ENCODE data around the gene TOP2A.

Gene TOP2A

GRCh38 chr17:40463122-40463550 is 45.4 kb upstream of the TOP2A start:
- TF ChIP-seq, protein P1, sequence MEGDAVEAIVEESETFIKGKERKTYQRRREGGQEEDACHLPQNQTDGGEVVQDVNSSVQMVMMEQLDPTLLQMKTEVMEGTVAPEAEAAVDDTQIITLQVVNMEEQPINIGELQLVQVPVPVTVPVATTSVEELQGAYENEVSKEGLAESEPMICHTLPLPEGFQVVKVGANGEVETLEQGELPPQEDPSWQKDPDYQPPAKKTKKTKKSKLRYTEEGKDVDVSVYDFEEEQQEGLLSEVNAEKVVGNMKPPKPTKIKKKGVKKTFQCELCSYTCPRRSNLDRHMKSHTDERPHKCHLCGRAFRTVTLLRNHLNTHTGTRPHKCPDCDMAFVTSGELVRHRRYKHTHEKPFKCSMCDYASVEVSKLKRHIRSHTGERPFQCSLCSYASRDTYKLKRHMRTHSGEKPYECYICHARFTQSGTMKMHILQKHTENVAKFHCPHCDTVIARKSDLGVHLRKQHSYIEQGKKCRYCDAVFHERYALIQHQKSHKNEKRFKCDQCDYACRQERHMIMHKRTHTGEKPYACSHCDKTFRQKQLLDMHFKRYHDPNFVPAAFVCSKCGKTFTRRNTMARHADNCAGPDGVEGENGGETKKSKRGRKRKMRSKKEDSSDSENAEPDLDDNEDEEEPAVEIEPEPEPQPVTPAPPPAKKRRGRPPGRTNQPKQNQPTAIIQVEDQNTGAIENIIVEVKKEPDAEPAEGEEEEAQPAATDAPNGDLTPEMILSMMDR (IDR thresholded peaks at IDR 0.05; ENCODE audit: low read depth, low read length, missing control alignments), result no peak
- no peak for DNase-seq
- in situ Hi-C loops (cut with HindIII; ENCODE audit: low pct_ligation_motif_present, low sequenced_read_pairs), result no loop called here
- H3K27me3 ChIP-seq (replicated peaks), result no peaks in the 10 kb centered on the region
- H3K4me3 ChIP-seq (ENCODE audit: low read depth, low read length), result no peak overlapping the region
- H3K36me3 ChIP-seq (replicated peaks), result peaks cover 15% of the 10 kb centered on the region
- no peak overlapping the region for H3K27ac ChIP-seq

DNA sequence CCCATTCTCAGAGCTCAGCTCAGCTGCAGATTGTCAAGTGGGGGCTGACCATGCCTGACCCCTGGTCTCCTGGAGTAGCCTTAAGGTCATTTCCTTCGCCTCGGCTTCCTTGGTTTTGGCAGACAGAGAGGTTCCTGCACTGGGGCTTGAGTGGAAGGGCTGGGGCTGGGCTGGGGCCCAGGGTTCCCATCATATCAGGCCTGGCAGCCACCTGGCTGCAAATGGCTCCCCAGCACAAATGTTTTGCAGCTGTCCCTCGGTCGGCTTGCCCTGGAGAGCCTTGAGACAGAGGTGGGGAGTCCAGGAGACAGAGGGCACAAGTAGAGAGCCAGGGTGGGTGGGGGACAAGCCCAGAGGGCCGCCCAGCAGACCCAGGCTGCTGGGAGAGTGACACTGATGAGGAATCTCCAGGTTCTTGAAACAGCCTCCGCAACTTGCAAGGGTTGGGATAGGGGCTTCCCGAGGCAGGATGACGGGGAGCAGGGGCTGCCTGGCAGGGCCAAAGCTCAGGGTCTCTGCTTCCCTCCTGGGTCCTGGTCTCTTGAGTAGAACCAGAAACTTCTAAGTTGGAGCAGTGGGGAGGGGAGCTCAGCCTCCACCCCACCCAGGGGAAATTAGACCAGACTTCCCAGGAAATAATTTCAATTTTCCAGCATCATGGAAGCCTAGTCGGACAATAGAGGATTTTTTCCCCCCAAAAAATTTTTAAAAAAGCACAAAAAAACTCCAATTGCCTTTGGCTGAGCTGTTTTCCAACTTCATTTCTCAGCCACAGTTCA is 44.8 kb upstream of the TOP2A start:
- no peak for DNase-seq
- in situ Hi-C loops (cut with HindIII; ENCODE audit: low pct_ligation_motif_present, low sequenced_read_pairs), result no loop called here
- H3K36me3 ChIP-seq (replicated peaks), result peaks cover 21% of the 10 kb centered on the region
- H3K27ac ChIP-seq, result no peak overlapping the region
- H3K4me3 ChIP-seq (ENCODE audit: low read depth, low read length), result no peak overlapping the region
- TF ChIP-seq, protein P1 (IDR thresholded peaks at IDR 0.05; ENCODE audit: low read depth, low read length, missing control alignments), result no peak
- no peaks in the 10 kb centered on the region for H3K27me3 ChIP-seq (replicated peaks)

- DNase-seq, result no peak
- H3K27ac ChIP-seq, result no peak overlapping the region
- H3K4me3 ChIP-seq (ENCODE audit: low read depth, low read length), result no peak overlapping the region
- TF ChIP-seq, protein P1 (IDR thresholded peaks at IDR 0.05; ENCODE audit: low read depth, low read length, missing control alignments), result no peak
- H3K36me3 ChIP-seq (replicated peaks), result peaks cover 27% of the 10 kb centered on the region
- H3K27me3 ChIP-seq (replicated peaks), result no peaks in the 10 kb centered on the region
- in situ Hi-C loops (cut with HindIII; ENCODE audit: low pct_ligation_motif_present, low sequenced_read_pairs), result no loop called here
Measured at GRCh38 chr17:40461732-40462342, 44.1 kb upstream of the TOP2A start.

DNA sequence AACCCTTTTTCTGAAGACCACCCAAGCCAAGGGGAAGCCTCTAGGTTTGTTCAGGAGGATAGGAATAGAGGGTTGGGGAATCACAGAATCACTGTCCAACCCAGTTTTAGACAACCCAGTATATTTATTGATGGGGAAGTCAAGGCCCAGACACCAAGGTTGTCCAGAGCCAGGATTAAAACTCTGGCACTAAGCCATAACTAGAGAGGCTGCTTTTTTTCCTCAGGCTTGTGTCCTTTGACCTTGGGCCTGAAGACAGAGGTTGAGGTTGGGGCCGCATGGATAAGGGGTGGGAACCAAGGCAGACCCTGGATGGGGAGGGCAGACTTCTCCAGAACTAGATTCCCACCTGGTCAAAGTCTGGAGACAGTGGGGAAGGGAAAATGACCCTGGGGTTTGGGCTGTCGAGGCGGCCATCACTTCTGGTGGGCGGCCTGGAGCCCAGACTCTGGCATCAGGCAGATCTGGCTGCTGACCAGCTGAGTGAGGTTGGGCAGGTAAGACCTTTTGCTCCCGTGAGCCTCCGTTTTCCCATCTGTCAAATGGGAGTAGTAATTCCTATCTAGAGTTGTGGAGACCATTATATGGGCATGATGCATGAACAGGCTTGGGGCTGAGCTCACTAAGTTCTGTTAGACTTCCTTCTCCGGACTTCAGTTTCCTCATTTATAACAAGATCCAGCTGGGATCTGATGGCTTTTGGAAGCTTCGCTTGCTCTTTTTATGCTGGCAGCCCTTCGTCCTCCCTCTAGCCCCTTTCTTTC is 43.5 kb upstream of the TOP2A start:
- TF ChIP-seq, protein P1 (IDR thresholded peaks at IDR 0.05; ENCODE audit: low read depth, low read length, missing control alignments), result no peak
- Histone ChIP-seq H3K36me3 (replicated peaks) (peaks cover 34% of the 10 kb centered on the region), H3K27me3 (replicated peaks) (no peaks in the 10 kb centered on the region), H3K27ac (no peak overlapping the region), H3K4me3 (ENCODE audit: low read depth, low read length) (no peak overlapping the region)
- in situ Hi-C loops (cut with HindIII; ENCODE audit: low pct_ligation_motif_present, low sequenced_read_pairs), result no loop called here
- DNase-seq, result no peak

GRCh38 chr17:40460604-40460967 is 42.9 kb upstream of the TOP2A start:
- in situ Hi-C loops (cut with HindIII; ENCODE audit: low pct_ligation_motif_present, low sequenced_read_pairs), result no loop called here
- no peak for DNase-seq
- H3K4me3 ChIP-seq (ENCODE audit: low read depth, low read length), result no peak overlapping the region
- H3K36me3 ChIP-seq (replicated peaks), result peaks cover 40% of the 10 kb centered on the region
- no peak overlapping the region for H3K27ac ChIP-seq
- no peaks in the 10 kb centered on the region for H3K27me3 ChIP-seq (replicated peaks)
- TF ChIP-seq, protein P1 (IDR thresholded peaks at IDR 0.05; ENCODE audit: low read depth, low read length, missing control alignments), result no peak
